NCI-H2107 treated with DMSO at 0.1 percent for 48 hours (cell line): ENCODE measurements around the gene ZFP90.
A peak's percentile ranks its signal among the peaks of the same experiment; 100 is the strongest.
"Not testable (repeated sequence)": the region's sequence is repeated elsewhere in the genome, so short reads cannot be mapped to it uniquely, and the experiment has no call there.

Experiments used
- DNase-seq: peaks from one replicate; lab custom pipeline; 2025; ENCODE audit not compliant: unreplicated experiment; lab: John Stamatoyannopoulos, UW

ZFP90 gene

DNA sequence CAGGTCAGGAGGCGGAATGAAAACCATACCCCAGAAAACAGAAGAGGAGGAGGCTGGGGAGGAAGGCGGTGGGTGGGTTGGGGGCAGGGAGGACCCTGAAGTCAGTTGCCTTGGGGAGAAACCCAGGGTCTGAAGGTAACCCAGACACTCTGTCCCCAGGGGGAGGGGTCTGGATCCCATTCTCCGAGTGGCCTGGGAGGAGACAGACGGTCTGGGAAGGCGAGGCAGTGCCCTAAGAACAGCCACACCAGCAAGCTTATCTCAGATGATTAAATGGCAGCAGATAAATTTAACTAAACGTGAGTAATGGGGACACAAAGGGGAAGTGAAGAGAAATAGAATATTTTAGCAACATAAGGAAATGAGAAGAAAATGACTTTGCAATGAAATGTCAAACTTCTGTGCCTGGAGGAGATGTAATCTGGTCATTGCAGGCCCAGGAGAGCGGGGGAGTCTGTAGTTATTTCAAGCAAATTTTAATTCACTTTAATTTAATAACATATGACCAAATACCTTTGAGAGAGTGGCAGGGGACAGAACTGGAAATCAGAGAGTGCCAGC, 21.4 kb upstream of the ZFP90 start:
- no peak for DNase-seq

GRCh38 chr16:68519225-68519745, 19.8 kb upstream of the ZFP90 start:
- no peak for DNase-seq

GRCh38 chr16:68520649-68521086, 18.4 kb upstream of the ZFP90 start:
- peak; percentile 82 for DNase-seq

GRCh38 chr16:68524069-68524820, 14.8 kb upstream of the ZFP90 start:
- DNase-seq, result no peak

DNA sequence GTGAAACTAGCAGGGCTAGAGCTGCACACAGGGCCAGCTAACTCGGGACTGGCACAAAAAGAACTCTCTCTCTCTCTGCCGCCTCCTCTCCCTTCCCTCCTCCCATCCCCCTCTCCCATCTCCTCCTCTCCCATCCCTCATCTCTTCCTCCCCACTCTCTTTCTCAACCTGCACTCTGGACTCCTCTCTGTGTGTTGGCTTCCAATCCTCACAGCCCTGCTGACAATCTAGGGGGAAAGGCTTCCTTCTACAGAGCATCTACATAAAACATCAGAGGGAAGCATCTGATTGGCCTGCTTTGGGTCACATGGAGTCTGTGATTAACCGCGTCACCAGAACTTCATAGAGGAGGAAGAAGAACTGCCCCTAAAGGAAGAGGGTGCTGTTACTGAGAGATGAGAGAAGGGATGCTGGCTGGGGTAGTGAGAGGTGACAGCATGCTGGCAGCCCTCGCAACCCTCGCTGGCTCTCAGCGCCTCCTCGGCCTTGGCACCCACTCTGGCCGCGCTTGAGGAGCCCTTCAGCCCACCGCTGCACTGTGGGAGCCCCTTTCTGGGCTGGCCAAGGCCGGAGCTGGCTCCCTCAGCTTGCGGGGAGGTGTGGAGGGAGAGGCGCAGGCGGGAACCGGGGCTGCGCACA, 12.8 kb upstream of the ZFP90 start:
- DNase-seq, result no peak

DNA sequence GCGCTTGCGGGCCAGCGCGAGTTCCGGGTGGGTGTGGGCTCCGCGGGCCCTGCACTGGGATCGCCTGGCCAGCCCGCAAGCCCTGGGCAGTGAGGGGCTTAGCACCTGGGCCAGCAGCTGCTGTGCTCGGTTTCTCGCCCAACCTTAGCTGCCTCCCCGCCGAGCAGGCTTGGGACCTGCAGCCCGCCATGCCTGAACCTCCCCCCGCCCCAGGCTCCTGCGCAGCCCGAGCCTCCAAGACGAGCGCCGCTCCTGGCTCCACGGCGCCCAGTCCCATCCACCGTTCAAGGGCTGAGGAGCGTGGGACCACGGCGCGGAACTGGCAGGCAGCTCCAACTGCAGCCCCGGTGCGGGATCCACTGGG, 12.3 kb upstream of the ZFP90 start:
- no peak for DNase-seq

- DNase-seq, result no peak
Observed at GRCh38 chr16:68528233-68528632, 10.9 kb upstream of the ZFP90 start.

DNA sequence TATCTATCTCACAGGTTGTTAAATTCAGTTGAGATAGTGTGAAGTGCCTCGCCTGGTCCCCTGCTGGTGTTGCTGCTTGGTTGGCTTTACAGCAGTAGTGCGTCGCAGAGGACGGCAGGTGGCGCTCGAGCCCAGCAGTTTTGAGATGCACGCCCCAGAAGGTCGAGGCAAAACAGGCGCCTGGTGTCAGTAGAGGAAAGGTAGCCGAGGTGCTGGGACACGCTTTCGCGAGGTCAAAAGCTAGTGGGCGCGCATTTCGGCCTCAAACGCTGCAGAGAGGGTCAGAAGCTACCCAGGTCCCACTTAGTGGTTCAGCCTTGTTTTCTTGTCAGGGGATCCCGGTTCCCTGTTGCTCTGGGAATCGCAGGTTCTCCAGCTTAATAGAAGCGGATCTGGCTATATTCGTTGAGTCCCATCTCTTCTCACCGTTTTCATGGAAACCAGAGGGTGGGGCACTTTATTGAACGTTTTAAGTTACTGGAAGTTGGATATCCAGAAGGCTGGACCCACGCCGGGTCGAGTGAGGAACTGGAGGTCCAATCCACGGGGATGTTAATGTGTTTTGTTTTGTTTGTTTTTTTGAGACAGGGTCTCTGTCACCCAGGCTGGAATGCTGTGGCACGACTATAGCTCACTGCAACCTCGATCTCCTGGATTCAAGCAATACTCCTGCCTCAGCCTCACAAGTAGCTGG, 10.3 kb upstream of the ZFP90 start:
- peak; percentile 83 for DNase-seq

DNA sequence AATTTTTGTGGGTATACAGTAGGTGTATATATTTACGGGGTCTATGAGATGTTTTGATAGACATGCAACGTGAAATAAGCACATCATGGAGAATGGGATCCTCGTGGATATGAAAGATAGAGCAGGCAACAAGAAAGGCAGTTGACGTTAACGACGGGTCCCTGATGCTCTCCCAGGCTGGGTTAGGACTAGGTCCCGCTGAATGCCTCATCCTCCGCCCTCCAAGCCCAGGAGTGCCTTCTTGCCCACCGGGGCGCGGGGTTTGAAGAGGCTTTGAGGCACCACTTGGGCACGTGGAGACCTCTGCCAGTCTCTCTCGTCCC, 9.5 kb upstream of the ZFP90 start:
- DNase-seq, result no peak

DNA sequence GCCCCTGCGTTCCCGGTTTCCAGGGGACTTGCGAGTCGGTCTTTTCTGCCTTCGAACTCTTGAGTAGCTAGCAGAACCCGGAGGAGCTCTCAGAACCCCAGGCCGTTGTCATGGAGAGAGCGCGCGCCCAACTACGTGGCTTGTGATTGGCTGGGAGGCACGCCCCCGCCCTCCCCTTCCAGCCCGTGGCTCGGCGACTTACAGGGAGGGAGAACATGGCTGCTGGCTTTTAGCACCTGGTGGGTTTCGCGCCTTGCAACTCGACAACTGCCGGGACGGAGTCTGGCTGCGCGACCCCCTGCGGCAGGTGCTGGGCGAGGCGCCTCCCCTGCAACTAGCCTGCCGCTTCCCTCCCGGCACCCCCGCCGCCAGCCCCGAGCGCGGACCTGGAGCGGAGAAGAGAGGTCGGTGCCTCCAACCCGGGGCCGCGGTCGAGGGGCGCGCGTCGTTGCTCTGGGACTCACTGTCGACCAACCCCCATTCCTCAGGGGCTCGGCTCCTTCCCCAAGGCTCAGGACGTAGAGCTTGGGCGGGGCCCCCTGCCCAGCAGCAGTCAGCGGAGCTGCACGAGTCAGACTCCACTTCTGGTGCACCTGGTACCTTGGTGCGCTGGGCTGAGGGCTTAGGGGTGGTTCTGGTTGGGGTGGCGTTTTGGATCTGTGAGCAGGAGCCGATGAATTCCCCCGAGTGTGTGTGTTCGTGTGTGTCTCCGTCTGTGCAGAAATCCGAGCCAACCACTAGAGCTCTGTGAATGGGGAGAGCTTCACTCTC, 9.0 kb upstream of the ZFP90 start:
- DNase-seq, result peak; percentile 81

- DNase-seq, result no peak
Observed at GRCh38 chr16:68533937-68534336, 5.2 kb upstream of the ZFP90 start.

DNA sequence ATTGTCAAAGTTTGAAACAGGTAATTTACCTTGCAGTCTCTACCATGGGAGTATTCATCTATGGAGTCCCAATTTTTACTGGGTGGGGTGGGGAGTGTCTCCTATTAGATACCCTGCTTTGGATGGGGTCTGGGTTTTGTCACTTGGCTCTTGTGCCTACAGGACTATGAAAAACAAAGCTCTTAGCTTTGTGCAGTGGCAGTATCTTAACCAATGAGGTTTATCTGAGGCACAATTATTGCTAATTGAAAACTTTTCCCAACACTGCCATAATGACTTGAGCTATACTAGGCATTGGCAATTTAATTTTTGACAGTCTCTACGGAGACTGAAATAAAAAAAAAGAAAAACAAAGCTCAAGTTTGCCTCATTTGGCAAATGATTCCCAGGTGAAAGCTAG, 3.8 kb upstream of the ZFP90 start:
- no peak for DNase-seq

DNA sequence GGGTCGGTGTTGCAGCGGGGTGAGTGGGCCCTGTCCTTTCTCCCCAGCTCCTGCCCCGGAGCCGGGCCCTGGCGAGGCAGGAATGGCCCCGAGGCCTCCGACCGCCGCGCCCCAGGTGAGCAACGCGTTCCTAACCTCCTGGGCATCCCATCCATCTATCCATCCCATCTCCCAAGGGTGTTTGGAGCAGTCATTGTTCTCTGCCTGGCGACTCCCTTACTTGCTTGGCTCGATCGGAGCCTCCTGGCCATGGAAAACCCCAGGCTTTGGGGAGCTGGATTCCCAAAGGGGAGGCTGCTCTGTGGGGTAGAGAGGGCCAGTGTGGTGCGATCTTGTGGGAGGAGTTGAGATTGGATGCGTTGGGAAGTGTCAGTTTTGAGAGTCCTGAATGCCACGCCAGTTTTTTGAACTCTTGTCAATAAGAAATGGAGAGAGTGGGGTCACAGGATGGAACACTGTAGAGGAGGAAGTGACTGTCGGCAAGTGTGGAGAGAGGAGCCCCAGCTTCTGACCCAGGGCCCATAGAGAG, 684 bp downstream of the ZFP90 start:
- no peak for DNase-seq

DNA sequence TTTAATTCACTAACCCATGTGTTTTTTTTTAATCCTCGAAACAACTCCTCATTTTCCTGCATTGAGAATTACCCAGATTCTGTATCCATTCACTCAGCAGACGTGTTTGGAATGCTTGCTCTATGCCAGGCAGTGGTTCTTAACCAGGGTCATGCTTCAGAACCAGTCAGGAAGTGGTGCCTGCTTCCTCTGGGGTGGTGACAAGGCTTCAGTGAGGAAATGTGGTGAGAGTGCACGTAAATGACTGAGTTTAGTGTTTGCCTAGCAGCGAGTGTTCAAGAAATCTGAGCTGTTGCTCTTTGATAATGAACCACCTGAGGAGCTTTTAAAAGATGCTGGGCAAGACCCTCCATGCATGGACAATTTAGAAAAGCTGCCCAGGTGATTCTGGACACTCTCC, 9.9 kb downstream of the ZFP90 start:
- no peak for DNase-seq

GRCh38 chr16:68553186-68553585, 14.1 kb downstream of the ZFP90 start:
- DNase-seq, result no peak

DNA sequence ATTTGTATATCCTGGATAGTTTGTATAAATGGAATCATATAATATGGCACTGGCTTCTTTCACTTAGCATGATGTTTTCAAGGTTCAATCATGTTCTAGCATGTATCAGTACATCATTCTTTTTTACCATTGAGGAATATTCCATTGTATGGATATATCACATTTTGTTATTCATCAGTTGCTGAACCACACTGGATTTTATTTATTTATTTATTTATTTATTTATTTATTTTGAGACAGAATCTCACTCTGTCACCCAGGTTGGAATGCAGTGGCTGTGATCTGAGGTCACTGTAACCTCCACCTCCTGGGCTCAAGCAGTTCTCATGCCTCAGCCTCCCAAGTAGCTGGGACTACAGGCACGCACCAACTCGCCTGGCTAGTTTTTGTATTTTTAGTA, 21.2 kb downstream of the ZFP90 start:
- DNase-seq, result not testable (repeated sequence)

- no peak for DNase-seq
Observed at GRCh38 chr16:68563631-68564381, 24.7 kb downstream of the ZFP90 start.

DNA sequence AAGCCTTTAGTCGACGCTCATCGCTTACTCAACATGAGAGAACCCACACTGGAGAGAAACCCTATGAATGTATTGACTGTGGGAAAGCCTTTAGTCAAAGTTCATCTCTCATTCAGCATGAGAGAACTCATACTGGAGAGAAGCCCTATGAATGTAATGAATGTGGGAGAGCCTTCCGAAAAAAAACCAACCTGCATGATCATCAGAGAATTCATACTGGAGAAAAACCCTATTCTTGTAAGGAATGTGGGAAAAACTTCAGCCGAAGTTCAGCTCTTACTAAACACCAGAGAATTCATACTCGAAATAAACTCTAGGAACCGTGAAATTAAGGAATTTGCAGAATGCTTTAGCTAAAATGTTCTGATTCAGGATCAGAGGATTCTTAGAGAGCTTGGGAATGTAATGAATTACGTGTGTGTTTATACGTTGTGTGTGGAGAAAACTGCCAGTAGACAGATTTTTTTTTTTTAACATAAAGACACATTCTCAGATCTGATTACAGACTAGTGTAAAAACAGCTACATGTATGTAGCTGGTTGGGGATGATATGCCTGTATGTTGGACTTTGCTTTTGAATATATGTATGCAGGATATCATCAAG, 25.4 kb downstream of the ZFP90 start:
- no peak for DNase-seq

- DNase-seq, result no peak
Observed at GRCh38 chr16:68574479-68574878, 35.4 kb downstream of the ZFP90 start.

GRCh38 chr16:68575082-68575481, 36.0 kb downstream of the ZFP90 start:
- no peak for DNase-seq
